Lower lobe of right lung (tissue), 2 donors: ENCODE results near the gene SAG. TPM values are rescaled to one million over a fixed set of nuclear protein-coding genes. Genes with fewer than 3 reads are reported as not detected.

Experiments used
- ATAC-seq, 2 donors: fragments of 200-7000 bp; cut with Tn5 transposase; one replicate each; pipeline ENCODE4 v1.9.1; 2020 to 2022; ENCODE audit warnings: mild to moderate bottlenecking in 2 of 2, moderate library complexity in 2 of 2
- DNase-seq: peaks from one replicate; pipeline ENCODE4 v3.0.0-alpha.2; 2020
- H3K27ac ChIP-seq: fragments of 200-600 bp; one replicate; pipeline ENCODE4 v1.8.0; 2022
- H3K27me3 ChIP-seq: fragments of 200-600 bp; one replicate; pipeline ENCODE4 v1.8.0; 2022; ENCODE audit warnings: low read depth
- H3K36me3 ChIP-seq: fragments of 200-600 bp; one replicate; pipeline ENCODE4 v1.8.0; 2022; ENCODE audit warnings: mild to moderate bottlenecking
- H3K4me1 ChIP-seq: fragments of 200-600 bp; one replicate; pipeline ENCODE4 v1.8.0; 2022
- H3K4me3 ChIP-seq: fragments of 200-600 bp; one replicate; pipeline ENCODE4 v1.8.0; 2022; ENCODE audit warnings: mild to moderate bottlenecking
- H3K9me3 ChIP-seq: fragments of 200-600 bp; one replicate; pipeline ENCODE4 v1.8.0; 2022
- CTCF ChIP-seq: fragments of 200-600 bp; IDR thresholded peaks from one replicate; pipeline ENCODE4 v1.8.0; 2022; ENCODE audit warnings: antibody characterized with exemption, mild to moderate bottlenecking
- intact Hi-C: fragments of 100-400 bp; cut with DNase I; formaldehyde crosslinking; loops from one replicate; pipeline ENCODE4 v1.11.0; 2022
- total RNA-seq: library from RNA; stranded (reverse); fragmentation: NEBNext Ultra II Directional; extraction: Animal tissue kit (Norgen Biotek cat#: 25700); gene quantifications from one replicate; pipeline ENCODE4 v1.2.1, GENCODE V29; 2021
- donor health status: DM: no; HTN: yes; CAD: no; lungs with severe emphysema.

The SAG gene
- total RNA-seq, 1 donor from 2014 or later, result not detected

DNA sequence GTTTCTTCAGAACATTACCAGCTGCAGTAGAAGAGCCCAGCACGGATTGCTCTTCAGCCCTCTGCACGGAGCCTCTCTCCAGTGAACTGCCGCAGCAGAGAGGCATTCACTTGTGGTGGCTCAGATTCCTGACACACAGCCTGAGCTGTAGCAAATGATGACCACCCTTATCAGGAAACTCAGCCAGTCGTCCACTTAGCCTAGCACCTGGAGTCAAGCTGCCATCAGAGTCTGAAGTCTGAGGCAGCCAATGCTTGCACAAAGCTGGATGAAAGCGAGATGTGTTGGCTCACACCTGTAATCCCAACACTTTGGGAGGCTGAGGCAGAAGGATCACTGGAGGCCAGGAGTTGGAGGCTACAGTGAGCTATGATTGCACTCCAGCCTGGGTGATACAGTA is 11.7 kb upstream of the SAG start:
- Histone ChIP-seq H3K9me3 (no peaks in the 10 kb centered on the region), H3K27me3 (no peaks in the 10 kb centered on the region), H3K27ac (no peak overlapping the region), H3K4me1 (no peaks in the 10 kb centered on the region), H3K36me3 (peaks cover 54% of the 10 kb centered on the region), H3K4me3 (no peak overlapping the region)
- no peak for ATAC-seq
- intact Hi-C loops, result no loop called here
- DNase-seq, result no peak
- no peak for TF ChIP-seq CTCF

DNA sequence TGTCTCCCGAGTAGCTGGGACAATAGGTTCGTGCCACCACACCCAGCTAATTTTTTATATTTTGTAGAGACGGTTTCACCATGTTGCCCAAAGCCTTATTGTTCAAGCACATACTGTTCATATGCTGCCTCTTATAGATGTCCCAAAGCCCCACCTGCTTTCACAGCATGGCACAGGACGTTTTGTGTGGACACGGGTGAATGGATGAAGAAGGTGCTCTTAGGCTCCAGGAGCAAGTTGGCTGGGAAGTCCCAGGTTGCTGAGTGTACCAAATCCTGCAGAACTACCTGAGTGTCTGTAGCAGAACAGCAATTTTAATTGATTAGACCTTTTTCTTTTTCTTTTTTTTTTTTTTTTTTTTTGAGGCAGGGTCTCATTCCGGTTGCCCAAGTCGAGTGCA is 10.5 kb upstream of the SAG start:
- Histone ChIP-seq H3K4me1 (no peaks in the 10 kb centered on the region), H3K9me3 (no peaks in the 10 kb centered on the region), H3K36me3 (peaks cover 42% of the 10 kb centered on the region), H3K27me3 (no peaks in the 10 kb centered on the region), H3K4me3 (no peak overlapping the region), H3K27ac (no peak overlapping the region)
- intact Hi-C loops, result no loop called here
- TF ChIP-seq CTCF, result no peak
- ATAC-seq, result no peak
- no peak for DNase-seq

GRCh38 chr2:233300401-233300800 is 7.2 kb upstream of the SAG start:
- ATAC-seq (no peak), DNase-seq (no peak)
- H3K36me3 ChIP-seq, result peaks cover 9% of the 10 kb centered on the region
- H3K9me3 ChIP-seq, result no peaks in the 10 kb centered on the region
- no peak overlapping the region for H3K27ac ChIP-seq
- no peak for TF ChIP-seq CTCF
- H3K4me3 ChIP-seq, result no peak overlapping the region
- H3K27me3 ChIP-seq, result no peaks in the 10 kb centered on the region
- H3K4me1 ChIP-seq, result no peaks in the 10 kb centered on the region
- intact Hi-C loops, result no loop called here

DNA sequence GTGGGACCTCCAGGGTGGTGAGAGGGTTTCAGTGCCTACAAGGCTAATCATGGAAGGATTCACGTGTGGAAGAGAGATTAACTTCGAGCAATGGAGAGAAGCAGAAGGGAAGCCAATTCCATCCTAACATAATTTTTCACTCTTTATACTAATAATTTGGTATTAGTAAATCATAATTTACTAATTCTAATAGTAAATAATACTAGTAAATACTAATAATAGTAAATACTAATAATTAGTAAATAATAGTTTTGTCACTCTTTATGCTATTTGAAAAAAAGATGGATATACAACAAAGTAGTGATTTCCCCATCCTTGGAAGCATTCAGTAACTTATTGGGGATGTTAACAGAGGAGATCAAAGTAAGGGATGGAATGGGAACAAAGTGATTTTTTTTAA is 6.4 kb upstream of the SAG start:
- H3K27me3 ChIP-seq, result no peaks in the 10 kb centered on the region
- H3K27ac ChIP-seq, result no peak overlapping the region
- DNase-seq, result no peak
- no peaks in the 10 kb centered on the region for H3K4me1 ChIP-seq
- intact Hi-C loops, result no loop called here
- no peaks in the 10 kb centered on the region for H3K9me3 ChIP-seq
- H3K36me3 ChIP-seq, result peaks cover under 1% of the 10 kb centered on the region
- no peak for ATAC-seq
- no peak for TF ChIP-seq CTCF
- H3K4me3 ChIP-seq, result no peak overlapping the region

- Histone ChIP-seq H3K4me1 (no peaks in the 10 kb centered on the region), H3K27me3 (no peaks in the 10 kb centered on the region), H3K36me3 (no peaks in the 10 kb centered on the region), H3K9me3 (no peaks in the 10 kb centered on the region), H3K4me3 (no peak overlapping the region), H3K27ac (no peak overlapping the region)
- intact Hi-C loops, result no loop called here
- no peak for TF ChIP-seq CTCF
- no peak for DNase-seq
- no peak for ATAC-seq
Measured at GRCh38 chr2:233301811-233302210, 5.8 kb upstream of the SAG start.

GRCh38 chr2:233303252-233303651 is 4.4 kb upstream of the SAG start:
- no peaks in the 10 kb centered on the region for H3K36me3 ChIP-seq
- no peak for TF ChIP-seq CTCF
- intact Hi-C loops, result no loop called here
- H3K4me1 ChIP-seq, result no peaks in the 10 kb centered on the region
- ATAC-seq, result no peak
- no peaks in the 10 kb centered on the region for H3K9me3 ChIP-seq
- DNase-seq, result no peak
- H3K27me3 ChIP-seq, result no peaks in the 10 kb centered on the region
- no peak overlapping the region for H3K4me3 ChIP-seq
- H3K27ac ChIP-seq, result no peak overlapping the region
